Stomach (tissue), 4 donors: Measurements from ENCODE around the gene TRAPPC10.

ENCODE experiments used
- EP300 ChIP-seq: sonication (generic); formaldehyde crosslinking; IDR thresholded peaks from one replicate; pipeline ENCODE4 v1.6.1; 2017; ENCODE audit warnings: antibody characterized with exemption
- POLR2A ChIP-seq, 4 donors: fragments of 450-650 bp; IDR thresholded peaks; one replicate each; pipeline ENCODE4 v1.6.1; 2016; ENCODE audit warnings: antibody characterized with exemption in 4 of 4, control low read depth in 2 of 4, mild to moderate bottlenecking in 1 of 4, moderate library complexity in 1 of 4
- POLR2AphosphoS5 ChIP-seq, 3 donors: sonication (generic); formaldehyde crosslinking; IDR thresholded peaks; one replicate each; pipeline ENCODE4 v1.6.1; 2016; ENCODE audit warnings: antibody characterized with exemption in 3 of 3
- TF ChIP-seq, protein P1 (sequence below), 7 experiments: fragments of 450-650 bp in 4 of 7; fragments of 200-600 bp in 3 of 7; sonication (generic) in 3 of 7; IDR thresholded peaks; one replicate each; pipeline ENCODE4 v1.5.1; 2016 to 2019; ENCODE audit warnings: antibody characterized with exemption in 7 of 7, control low read depth in 2 of 7, mild to moderate bottlenecking in 1 of 7

GRCh38 chr21:43965911-43966585, 46.1 kb upstream of the TRAPPC10 start:
- TF ChIP-seq, protein P1, sequence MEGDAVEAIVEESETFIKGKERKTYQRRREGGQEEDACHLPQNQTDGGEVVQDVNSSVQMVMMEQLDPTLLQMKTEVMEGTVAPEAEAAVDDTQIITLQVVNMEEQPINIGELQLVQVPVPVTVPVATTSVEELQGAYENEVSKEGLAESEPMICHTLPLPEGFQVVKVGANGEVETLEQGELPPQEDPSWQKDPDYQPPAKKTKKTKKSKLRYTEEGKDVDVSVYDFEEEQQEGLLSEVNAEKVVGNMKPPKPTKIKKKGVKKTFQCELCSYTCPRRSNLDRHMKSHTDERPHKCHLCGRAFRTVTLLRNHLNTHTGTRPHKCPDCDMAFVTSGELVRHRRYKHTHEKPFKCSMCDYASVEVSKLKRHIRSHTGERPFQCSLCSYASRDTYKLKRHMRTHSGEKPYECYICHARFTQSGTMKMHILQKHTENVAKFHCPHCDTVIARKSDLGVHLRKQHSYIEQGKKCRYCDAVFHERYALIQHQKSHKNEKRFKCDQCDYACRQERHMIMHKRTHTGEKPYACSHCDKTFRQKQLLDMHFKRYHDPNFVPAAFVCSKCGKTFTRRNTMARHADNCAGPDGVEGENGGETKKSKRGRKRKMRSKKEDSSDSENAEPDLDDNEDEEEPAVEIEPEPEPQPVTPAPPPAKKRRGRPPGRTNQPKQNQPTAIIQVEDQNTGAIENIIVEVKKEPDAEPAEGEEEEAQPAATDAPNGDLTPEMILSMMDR (IDR thresholded peaks at IDR 0.05) = no peak
- no peak for TF ChIP-seq EP300
- TF ChIP-seq POLR2A (IDR thresholded peaks at IDR 0.05) = no peak
- no peak for TF ChIP-seq POLR2AphosphoS5 (IDR thresholded peaks at IDR 0.05)
